ENCODE data around the gene ACTRT2.

ACTRT2 gene

GRCh38 chr1:3018576-3018975 is 2.7 kb upstream of the ACTRT2 start:
- no peak for DNase-seq (ENCODE audit: low spot score)

DNA sequence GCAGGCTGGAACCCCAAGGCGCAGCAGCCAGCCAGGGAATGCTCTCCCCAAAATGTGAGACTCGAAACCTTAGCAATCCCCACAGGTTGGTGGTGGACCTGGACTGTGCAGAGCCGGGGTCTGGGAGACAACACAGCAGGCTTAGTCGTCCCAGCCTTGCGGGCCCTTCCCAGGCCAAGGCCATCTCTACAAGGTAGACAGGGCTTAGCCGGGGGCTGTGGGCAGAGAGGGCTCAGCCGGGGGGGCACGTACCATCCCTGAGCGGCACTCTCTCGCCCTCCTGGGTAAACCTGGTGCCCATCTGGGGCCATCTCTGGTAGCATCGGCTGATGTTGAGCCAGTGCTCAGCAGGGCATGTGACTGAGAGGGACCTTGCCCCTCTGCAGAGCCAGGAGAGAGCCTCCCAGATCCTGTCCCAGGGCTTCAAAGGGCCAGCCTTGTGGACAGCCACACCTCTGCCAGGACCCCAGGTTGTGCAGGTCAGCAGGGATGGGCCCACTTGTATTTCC is 2.2 kb upstream of the ACTRT2 start:
- DNase-seq (ENCODE audit: low spot score): no peak

DNA sequence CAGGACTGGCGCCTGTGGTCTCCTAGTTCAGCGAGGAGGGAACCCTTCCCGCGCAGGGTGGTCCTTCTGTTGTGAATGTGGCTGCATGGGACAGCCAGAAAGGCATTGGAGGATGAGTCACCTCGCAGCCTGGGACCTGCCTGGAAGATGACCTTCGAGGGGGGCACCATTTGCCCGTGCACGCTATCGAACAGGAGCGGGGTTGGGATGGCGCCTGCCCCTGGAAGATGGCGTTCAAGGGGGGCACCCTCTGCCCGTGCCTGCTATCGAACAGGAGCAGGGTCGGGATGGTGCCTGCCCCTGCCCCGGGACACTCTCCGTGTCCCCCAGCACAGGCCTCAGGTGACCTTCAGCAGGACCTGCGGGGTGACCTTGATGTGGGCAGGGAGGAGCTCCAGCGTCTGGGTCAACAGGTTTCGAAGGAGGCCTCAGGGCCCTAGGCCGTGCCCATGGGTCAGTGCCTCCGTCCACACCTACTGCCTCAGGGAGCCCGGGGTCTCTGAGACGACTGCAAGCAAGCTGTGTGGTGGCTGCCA is 1.7 kb upstream of the ACTRT2 start:
- DNase-seq (ENCODE audit: low spot score): peak; percentile 58

GRCh38 chr1:3020263-3020909 is 881 bp upstream of the ACTRT2 start:
- peak; percentile 40 for DNase-seq (ENCODE audit: low spot score)

DNA sequence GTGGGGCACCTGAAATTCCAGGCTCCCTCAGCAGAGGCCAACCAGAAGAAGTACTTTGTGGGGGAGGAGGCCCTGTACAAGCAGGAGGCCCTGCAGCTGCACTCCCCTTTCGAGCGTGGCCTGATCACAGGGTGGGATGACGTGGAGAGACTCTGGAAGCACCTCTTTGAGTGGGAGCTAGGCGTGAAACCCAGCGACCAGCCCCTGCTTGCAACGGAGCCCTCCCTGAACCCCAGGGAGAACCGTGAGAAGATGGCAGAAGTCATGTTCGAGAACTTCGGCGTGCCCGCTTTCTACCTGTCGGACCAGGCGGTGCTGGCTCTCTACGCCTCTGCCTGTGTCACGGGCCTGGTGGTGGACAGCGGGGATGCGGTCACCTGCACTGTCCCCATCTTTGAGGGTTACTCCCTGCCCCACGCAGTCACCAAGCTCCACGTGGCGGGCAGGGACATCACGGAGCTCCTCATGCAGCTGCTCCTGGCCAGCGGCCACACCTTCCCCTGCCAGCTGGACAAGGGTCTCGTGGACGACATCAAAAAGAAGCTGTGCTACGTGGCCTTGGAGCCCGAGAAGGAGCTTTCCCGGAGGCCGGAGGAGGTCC is 634 bp downstream of the ACTRT2 start:
- DNase-seq (ENCODE audit: low spot score): no peak

- no peak for DNase-seq (ENCODE audit: low spot score)
Observed at GRCh38 chr1:3022511-3022973, 1.3 kb downstream of the ACTRT2 start.

GRCh38 chr1:3022976-3023375 is 1.7 kb downstream of the ACTRT2 start:
- DNase-seq (ENCODE audit: low spot score): no peak

- peak; percentile 52 for DNase-seq (ENCODE audit: low spot score)
Observed at GRCh38 chr1:3024019-3024418, 2.8 kb downstream of the ACTRT2 start.

- DNase-seq (ENCODE audit: low spot score): peak; percentile 15
Observed at GRCh38 chr1:3024588-3024987, 3.3 kb downstream of the ACTRT2 start.

- DNase-seq (ENCODE audit: low spot score): no peak
Observed at GRCh38 chr1:3026124-3026523, 4.9 kb downstream of the ACTRT2 start.

DNA sequence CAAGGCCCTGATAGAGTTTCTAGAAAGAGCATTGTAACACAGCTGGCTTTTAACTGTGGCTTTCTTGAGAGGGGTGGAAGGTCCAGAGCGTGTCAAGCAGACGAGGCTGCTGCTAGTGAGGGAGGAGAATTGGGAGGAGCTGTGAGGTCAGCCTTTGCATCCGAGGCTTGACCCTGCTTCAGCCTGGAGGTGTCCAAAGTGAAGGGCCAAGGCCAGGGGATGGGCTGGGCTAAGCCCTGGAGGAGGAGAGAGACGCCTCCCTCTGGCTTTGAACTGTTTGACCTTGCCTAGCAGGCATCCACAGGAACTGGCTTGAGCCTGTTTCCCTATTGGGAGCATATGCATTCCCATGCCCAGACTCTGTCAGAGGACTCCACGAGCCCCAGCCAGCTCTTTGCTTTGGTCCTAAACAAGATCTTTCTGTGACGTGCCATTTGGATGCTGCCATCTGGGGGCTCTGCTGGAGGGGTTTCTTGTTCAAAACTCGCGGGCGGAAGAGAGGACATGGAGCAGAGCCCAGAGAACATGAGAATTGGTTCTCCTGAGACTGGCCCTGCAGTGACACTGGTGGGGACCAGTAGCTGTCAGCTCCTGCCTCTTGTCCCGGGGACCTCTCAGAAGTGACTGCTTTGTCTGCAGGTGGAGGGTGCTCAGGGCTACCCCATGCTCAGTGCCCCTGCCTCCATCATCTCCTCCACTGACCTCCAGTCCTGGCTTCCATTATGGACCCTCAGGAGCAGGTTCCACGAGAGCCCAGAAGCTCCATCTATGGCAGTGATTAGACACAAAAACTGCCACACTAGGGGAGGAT is 5.5 kb downstream of the ACTRT2 start:
- DNase-seq (ENCODE audit: low spot score): peak; percentile 57

- peak; percentile 62 for DNase-seq (ENCODE audit: low spot score)
Observed at GRCh38 chr1:3027611-3028371, 6.5 kb downstream of the ACTRT2 start.

DNA sequence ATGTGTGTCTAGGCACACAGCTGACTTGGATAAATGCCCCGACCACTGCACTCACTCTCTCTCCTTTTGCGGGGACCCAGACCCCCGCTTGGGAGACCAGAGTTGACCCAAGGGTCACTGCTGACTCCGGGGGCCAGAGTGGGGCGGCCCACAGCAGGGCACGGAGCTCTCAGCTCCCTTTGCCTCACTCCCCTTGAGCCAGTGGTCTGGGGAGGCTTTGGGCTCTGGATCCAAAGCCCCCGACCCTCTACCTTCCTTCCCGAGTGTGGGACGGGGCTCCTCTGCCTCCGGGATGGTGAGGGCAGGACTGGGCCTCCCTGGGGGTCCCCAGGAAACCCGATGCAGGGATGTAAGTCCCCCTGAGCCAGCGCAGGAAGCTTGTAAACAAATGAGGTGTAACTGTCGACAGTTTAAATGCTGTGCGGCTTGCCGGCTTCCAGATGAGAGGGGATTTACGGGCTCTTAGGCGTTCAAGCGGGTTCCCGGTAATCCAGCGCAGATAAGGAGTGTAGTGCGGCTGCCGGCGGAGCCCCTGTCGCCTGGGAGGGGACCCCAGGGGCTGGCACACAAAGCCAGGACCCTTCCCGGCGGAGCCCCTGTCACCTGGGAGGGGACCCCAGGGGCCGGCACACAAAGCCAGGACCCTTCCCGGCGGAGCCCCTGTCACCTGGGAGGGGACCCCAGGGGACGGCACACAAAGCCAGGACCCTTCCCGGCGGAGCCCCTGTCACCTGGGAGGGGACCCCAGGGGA is 7.4 kb downstream of the ACTRT2 start:
- peak; percentile 42 for DNase-seq (ENCODE audit: low spot score)

DNA sequence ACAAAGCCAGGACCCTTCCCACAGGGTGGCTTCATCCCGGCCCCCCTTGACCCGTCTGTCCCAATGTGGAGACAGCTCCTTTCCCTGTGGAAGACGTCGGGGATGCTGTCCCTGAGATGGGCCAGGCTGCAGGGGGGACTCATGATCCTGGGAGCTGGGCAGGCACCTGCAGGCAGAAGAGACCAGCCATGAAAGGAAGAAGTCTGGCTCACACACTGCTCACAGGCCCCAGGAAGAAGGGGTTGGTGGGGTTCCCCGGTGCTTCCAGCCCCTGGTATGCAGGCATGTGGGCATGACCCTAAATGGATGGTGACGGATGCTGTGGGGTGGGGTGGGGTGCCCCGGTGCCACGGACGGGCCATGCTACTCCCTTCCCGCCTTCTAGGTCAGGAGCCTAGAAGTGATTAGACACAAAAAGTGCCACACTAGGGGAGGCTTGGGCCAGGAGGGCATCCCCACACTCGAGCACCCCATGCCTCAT is 8.3 kb downstream of the ACTRT2 start:
- peak; percentile 61 for DNase-seq (ENCODE audit: low spot score)

DNA sequence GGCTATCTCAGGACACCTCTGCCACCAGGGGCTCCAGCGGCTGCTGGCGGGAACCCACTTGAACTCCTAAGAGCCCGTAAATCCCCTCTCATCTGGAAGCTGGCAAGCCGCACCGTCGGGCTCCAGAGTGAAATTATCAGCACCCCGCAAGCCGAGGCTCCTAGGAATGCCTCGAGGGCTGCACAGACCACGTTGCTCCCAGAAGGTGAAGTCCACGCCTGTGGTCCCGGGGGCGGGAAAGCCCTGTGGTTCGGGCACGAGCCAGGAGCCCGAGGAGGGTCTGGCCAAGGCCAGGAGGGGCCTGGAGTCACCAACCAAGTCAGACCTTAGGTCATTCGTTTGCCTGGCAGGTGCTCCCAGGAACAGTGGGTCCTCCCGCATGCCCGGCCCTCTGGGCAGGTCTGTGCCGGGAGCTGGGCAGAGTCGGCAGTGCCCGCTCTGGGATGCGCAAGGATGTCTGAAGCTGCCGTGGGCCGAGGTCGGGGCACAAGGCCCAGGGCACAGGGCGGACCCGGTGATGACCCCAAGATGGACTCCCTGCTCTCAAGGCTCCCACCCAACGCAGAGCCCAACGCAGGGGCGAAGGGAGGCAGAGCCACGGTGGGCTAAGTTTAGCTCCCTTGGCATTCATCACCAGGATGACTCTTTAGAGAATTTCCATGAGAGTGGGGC is 8.9 kb downstream of the ACTRT2 start:
- peak; percentile 60 for DNase-seq (ENCODE audit: low spot score)

- peak; percentile 60 for DNase-seq (ENCODE audit: low spot score)
Observed at GRCh38 chr1:3030663-3031381, 9.6 kb downstream of the ACTRT2 start.

- peak; percentile 64 for DNase-seq (ENCODE audit: low spot score)
Observed at GRCh38 chr1:3031401-3032221, 10.3 kb downstream of the ACTRT2 start.

GRCh38 chr1:3032371-3033039 is 11.2 kb downstream of the ACTRT2 start:
- peak; percentile 59 for DNase-seq (ENCODE audit: low spot score)
